Left lobe of liver (tissue), 2 donors: ENCODE data around the gene JAKMIP1. TPM values are rescaled to one million over a fixed set of nuclear protein-coding genes. Genes with fewer than 3 reads are reported as not detected.

Experiments used
- ATAC-seq: fragments of 200-7000 bp; cut with Tn5 transposase; one replicate; pipeline ENCODE4 v1.9.1; 2020; ENCODE audit warnings: mild to moderate bottlenecking, moderate library complexity
- DNase-seq: peaks from one replicate; pipeline ENCODE4 v3.0.0-alpha.2; 2020; ENCODE audit warnings: low spot score
- total RNA-seq: library from RNA; stranded (reverse); gene quantifications from one replicate; pipeline ENCODE4 v1.2.1, GENCODE V29; 2021
- donor health status: DM: no; HTN: no; CAD: no; lungs with moderate emphysema.
- donor health status: DM: no; HTN: yes; CAD: no.

The JAKMIP1 gene
- total RNA-seq, 1 donor from 2014 or later = not detected

GRCh38 chr4:6204871-6205566 lies 4.7 kb upstream of the JAKMIP1 start:
- peak; percentile 10 for DNase-seq

GRCh38 chr4:6204098-6204497 lies 3.7 kb upstream of the JAKMIP1 start:
- ATAC-seq (no peak), DNase-seq (peak; percentile 11)

More at GRCh38 chr4:6204871-6205566, 4.7 kb upstream of the JAKMIP1 start:
- ATAC-seq = no peak

- ATAC-seq (no peak), DNase-seq (no peak)
Measured at GRCh38 chr4:6201580-6202091, 1.3 kb upstream of the JAKMIP1 start.

GRCh38 chr4:6200922-6201362 lies 593 bp upstream of the JAKMIP1 start:
- ATAC-seq (no peak), DNase-seq (no peak)

GRCh38 chr4:6199422-6199921 lies 877 bp downstream of the JAKMIP1 start:
- ATAC-seq (no peak), DNase-seq (no peak)

GRCh38 chr4:6198768-6199421 lies 1.5 kb downstream of the JAKMIP1 start:
- ATAC-seq (no peak), DNase-seq (no peak)

- DNase-seq = no peak
- no peak for ATAC-seq
Measured at GRCh38 chr4:6198278-6198677, 2.1 kb downstream of the JAKMIP1 start.

- ATAC-seq = no peak
- peak; percentile 32 for DNase-seq
Measured at GRCh38 chr4:6197433-6198174, 2.7 kb downstream of the JAKMIP1 start.

- DNase-seq (peak; percentile 10), ATAC-seq (no peak)
Measured at GRCh38 chr4:6196871-6197270, 3.5 kb downstream of the JAKMIP1 start.

GRCh38 chr4:6196324-6196723 lies 4.0 kb downstream of the JAKMIP1 start:
- ATAC-seq (no peak), DNase-seq (no peak)

GRCh38 chr4:6195602-6196319 lies 4.6 kb downstream of the JAKMIP1 start:
- no peak for DNase-seq
- ATAC-seq = no peak

- no peak for DNase-seq
Measured at GRCh38 chr4:6194458-6195195, 5.7 kb downstream of the JAKMIP1 start.

GRCh38 chr4:6193399-6193798 lies 7.0 kb downstream of the JAKMIP1 start:
- DNase-seq (no peak), ATAC-seq (no peak)

More at GRCh38 chr4:6194458-6195195, 5.7 kb downstream of the JAKMIP1 start:
- no peak for ATAC-seq

GRCh38 chr4:6192245-6192644 lies 8.1 kb downstream of the JAKMIP1 start:
- no peak for DNase-seq

GRCh38 chr4:6191448-6192130 lies 8.8 kb downstream of the JAKMIP1 start:
- no peak for DNase-seq

More at GRCh38 chr4:6192245-6192644, 8.1 kb downstream of the JAKMIP1 start:
- no peak for ATAC-seq

GRCh38 chr4:6190486-6190885 lies 9.9 kb downstream of the JAKMIP1 start:
- no peak for ATAC-seq
- DNase-seq = no peak

More at GRCh38 chr4:6191448-6192130, 8.8 kb downstream of the JAKMIP1 start:
- no peak for ATAC-seq

- no peak for DNase-seq
- ATAC-seq = no peak
Measured at GRCh38 chr4:6189511-6189910, 10.8 kb downstream of the JAKMIP1 start.

- DNase-seq (no peak), ATAC-seq (no peak)
Measured at GRCh38 chr4:6188687-6189305, 11.6 kb downstream of the JAKMIP1 start.

GRCh38 chr4:6184169-6184568 lies 16.2 kb downstream of the JAKMIP1 start:
- DNase-seq = no peak
- no peak for ATAC-seq
